ENCODE measurements around the gene CAPN9.
A peak's percentile ranks its signal among the peaks of the same experiment; 100 is the strongest.

CAPN9 gene

DNA sequence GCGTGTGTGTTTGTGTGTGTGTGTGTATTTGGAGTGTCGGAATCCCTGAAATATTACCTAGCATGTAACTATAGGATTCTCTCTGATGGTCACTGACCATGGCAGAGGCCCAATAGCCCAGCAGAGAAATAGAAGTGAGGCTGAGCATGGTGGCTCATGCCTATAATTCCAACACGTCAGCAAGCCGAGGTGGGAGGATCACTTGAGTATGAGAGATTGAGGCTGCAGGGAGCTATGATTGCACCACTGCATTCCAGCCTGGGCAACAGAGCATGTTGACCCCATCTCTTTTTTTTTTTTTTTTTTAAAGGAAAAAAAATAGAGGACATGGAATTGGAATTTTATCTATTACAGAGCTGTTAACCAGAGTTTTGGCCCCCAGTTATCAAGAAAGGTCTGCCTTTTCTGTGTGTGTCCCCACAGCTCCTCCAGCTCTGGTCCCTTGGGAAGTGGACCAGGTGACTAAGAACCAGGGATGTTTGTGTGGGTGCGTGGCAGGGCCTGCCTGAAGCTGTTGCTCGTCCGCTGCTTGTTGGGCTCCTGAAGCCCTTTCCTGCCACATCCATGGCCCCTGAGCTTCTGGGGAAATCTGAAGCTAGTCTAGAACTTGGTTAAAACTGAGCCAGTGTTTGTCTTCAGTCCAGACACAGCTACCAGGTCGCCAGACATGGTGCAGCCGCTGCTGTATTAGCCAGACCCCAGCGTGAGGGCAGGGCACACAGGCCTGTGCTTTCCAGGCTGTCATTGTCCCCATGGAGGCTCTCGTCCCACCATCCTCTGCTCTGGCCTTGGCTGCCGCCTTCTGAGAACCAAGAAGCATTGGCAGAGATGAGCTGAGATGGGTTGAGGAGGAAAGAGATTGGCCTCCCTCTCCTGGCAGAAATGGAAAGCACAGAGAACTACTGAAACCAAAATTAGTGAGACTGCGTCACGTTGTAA is 25.5 kb downstream of the CAPN9 start:
- peak; percentile 84 for DNase-seq

DNA sequence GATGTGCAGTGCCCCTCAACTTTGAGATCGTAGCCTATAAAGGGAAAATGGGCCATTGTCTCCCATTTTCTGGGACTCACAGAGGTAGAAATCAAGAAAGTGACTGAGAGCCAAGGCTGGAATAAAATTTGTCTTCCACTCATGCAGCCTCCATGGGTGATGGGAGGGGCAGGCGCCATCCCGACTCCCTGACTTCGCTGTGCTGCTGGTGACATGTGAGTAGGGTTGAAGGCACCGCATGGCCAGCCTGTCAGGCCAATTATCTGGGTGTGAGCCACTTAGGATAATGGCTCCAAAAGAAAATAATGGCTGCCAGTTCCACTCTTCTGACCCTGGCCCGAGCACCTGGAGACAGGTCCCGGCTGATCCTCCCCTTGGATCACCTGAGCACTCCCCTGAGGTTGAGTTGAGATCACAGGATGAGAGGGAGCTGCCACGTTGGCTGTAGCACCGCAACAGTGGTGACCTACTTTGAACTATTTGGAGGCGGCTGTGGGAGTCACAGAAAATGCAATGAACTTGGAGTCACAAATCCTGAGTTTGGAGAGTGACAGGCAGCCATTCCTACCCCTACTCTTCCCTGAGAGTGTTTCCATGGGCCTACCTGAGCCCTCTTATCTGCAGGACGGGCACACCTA is 26.3 kb downstream of the CAPN9 start:
- no peak for DNase-seq

GRCh38 chr1:230778916-230779590 is 31.9 kb downstream of the CAPN9 start:
- DNase-seq, result no peak

DNA sequence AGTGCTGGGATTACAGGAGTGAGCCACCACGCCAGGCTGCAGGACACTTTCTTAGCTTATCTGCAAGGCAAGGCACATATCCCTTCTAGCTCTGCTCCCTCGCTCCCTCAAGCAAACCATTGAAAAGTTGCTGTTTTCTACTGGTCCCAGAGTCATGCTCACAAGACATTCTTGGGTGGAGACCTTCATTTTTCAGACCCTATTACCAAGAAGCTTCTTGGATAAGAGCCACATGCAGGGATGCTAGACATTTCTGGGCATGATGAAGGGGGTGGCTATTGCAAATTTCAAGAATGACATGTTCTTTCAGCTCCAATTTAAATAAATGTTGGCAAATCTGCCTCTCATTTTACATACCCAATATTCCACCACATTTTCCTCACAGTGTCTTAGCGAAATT is 33.9 kb downstream of the CAPN9 start:
- no peak for DNase-seq

- DNase-seq, result no peak
These were observed 34.4 kb downstream of the CAPN9 start for GRCh38 chr1:230781594-230781993.

DNA sequence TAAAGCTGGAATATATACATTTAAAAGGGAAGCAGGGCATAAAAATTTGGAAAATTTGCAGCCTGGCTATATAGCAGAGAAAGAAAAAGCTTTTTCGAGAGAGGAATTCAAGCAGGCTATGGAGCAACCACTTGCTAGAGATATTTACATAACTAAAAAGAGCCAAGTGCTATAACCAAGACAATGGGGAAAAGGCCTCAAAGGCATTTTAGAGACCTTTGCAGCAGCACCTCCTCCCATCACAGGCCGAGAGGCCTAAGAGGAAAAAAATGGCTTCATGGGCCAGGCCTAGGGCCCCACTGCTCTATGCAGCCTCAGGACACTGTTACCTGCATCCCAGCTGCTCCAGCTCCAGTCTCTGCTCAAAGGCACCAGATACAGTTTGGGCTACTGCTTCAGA is 37.0 kb downstream of the CAPN9 start:
- no peak for DNase-seq

DNA sequence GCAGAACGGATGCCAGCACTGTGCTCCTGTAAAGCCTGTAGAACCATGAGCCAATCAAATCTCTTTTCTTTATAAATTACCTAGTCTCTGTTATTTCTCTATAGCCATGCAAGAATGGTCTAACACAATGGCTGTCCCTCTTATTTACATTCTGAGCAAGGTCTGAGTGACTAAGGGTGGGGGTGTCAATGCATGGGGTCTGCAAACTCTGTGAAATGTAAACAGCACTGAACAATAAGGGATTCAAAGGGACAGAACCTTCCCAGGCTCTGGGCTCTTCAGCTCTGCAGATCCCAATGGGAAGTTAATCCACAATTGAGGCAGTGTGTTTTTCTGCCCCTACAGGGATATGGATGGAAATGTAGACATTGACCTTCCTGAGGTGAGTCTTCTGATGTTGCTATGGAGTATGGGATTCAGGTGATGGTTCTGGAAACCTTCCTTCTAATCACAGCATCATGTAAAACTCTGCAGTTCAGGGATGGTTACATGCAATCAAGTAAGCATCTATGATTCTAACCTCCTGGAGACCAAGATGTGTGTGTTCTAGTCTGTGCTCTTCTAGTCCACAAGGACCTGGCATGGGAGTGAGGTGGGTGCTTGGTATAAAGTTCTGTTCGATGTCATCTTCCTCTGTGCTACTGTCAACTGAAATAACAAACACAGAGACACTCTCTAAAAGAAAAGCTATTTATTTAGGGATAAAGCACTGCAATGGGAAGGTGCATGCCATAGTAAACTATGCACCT is 38.6 kb downstream of the CAPN9 start:
- no peak for DNase-seq

DNA sequence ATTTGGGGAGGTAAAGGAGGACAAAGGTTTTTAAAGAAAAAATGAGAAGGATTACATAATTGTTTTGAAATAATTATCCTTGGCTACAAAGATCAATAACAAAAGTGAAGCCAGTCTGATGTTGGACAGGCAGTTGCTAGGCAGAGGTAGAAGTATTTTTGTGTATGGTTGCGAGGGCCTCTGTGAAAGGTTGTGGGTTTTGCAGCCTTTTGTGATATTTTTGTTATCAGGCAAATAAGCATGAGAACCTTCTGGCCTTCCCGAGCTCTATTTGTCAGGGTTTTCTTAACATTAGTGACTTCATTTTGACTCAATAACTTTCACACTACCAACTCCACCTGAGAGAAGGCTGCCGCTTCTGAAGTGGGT is 39.2 kb downstream of the CAPN9 start:
- no peak for DNase-seq

- no peak for DNase-seq
These were observed 40.3 kb downstream of the CAPN9 start for GRCh38 chr1:230787471-230787870.

DNA sequence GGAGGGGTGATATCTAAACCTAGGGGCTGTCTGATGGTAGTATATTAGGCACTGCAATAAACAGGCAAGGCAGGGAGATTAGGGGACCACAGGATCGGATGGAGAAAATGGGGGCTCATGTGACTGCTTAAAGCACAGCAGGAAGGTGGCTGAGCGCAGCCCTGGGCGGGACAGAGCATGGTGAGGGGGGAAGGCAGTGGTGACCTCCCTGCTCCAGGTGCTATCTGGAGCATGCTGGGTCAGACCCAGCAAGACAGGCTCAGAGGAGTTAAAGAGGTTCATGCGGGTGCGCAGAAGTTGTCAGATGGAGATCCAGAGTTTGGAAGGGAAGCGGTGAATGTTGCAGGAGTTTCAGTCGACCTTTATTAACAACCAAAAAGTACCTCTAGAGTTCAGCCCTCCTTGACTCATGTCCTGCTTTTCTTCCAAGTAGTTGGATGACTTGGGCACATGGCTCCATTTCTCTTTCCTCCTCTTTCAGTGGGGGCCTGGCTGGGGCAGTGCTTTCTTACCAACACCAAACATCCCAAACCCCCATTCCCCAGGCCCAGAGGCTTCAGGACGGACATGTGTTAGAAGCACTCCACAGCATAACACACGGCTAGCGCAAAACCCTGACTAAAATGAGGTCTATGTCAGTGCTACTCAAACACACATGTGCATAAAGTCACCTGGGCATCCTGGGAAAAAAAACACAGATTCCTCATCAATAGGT is 41.5 kb downstream of the CAPN9 start:
- no peak for DNase-seq

DNA sequence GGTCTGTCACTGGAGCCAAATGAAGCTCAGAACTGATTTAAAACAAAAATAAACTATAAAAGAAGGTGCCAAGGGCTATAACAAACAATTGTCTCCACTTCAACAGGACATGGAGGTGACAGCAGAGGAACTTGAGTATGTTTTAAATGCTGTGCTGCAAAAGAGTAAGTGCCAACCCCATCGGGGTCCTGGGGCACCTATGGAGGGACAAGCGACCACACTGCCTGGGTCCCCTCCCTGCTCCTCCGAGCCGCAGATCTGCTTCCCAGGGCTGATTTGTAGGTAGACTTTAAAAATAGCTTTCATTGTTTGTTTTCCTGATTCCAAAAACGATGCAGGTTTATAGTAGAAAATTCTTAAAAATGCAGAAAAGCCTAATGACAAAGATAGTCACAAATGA is 42.8 kb downstream of the CAPN9 start:
- no peak for DNase-seq

DNA sequence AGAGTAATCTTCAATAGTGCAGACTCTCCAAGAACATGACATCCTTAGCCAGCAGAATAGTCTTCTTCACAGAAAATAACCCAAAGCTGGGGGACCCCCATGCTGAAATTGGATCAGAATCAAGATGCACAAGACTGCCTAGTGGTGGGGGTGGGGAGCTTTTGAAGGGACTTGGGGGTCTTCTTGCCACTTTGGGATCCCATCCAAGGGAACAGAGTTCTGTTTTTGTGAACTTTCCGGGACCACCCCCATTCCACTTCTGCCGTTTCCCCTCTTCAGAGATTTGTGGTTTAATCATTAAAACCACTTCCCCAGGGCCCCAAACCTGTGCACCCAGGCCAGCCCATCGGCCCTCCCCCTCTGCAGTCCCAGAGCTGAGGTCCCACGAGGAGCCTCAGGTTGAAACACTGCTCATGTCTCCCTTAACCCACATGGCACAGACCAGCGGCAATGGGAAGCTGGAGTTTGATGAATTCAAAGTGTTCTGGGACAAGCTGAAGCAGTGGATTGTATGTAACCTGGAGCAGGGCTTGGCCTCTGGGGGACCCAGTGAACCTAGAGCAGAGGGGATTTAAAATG is 44.9 kb downstream of the CAPN9 start:
- DNase-seq, result no peak

- no peak for DNase-seq
These were observed 45.7 kb downstream of the CAPN9 start for GRCh38 chr1:230792691-230793462.

- DNase-seq, result no peak
These were observed 46.2 kb downstream of the CAPN9 start for GRCh38 chr1:230793463-230793745.

DNA sequence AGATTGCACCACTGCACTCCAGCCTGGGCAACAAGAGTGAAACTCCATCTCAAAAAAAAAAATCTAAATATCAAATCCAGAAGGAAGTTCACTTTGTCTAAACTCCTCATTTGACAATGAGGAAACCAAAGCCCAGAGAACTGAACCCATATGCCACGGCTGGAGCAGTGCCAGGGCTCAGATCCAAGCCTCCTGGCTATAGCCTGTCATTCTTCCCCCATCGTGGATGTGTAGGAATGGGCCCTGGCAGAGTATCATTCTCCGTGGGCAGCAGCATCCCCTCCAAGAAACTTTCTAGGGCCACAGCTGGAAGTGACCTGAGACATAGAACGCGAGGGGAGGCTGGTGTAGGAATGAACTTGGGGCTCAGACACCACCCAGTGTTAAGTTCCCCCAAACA is 47.2 kb downstream of the CAPN9 start:
- no peak for DNase-seq

- no peak for DNase-seq
These were observed 47.9 kb downstream of the CAPN9 start for GRCh38 chr1:230794871-230795605.

DNA sequence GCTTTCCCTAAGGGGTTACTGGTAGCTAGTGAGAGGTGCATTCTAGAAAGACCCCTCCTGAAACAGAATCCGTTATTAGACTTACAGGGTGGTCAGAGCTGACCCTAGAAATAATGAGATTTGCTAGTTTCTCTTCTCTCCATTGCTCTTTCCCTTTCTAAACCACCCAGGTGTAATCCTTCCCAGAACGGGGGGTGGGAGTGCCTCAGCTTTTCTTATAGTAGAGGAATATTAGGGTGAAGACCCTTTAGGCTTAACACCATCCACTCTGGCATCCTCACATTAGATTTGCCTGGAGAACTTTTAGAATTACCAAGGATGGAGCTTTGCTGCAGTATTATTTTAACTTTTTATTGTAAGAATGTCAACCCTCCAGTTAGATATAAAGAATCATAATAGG is 49.4 kb downstream of the CAPN9 start:
- DNase-seq, result no peak

- no peak for DNase-seq
These were observed 50.3 kb downstream of the CAPN9 start for GRCh38 chr1:230797376-230797920.

- peak; percentile 78 for DNase-seq
These were observed 50.8 kb downstream of the CAPN9 start for GRCh38 chr1:230797942-230798365.

GRCh38 chr1:230798491-230798890 is 51.3 kb downstream of the CAPN9 start:
- DNase-seq, result no peak

Data from midbrain (tissue), 1 donor.